Right atrium auricular region (tissue), 2 donors: ENCODE results near the gene ARHGAP11A. TPM values are rescaled to one million over a fixed set of nuclear protein-coding genes. Genes with fewer than 3 reads are reported as not detected.

Experiments
- DNase-seq: peaks from one replicate; pipeline ENCODE4 v3.0.0-alpha.2; 2019; ENCODE audit warnings: low spot score
- H3K27ac ChIP-seq, 2 donors: fragments of 200-600 bp; sonication (generic); 1 replicate in 1 of 2; 2 replicates in 1 of 2; pipeline ENCODE4 v1.5.1; 2016 to 2019
- H3K27me3 ChIP-seq, 2 donors: fragments of 200-600 bp; sonication (generic); one replicate each; pipeline versions ENCODE4 v1.5.1 to v1.6.0; 2017 to 2019
- H3K36me3 ChIP-seq: fragments of 200-600 bp; sonication (generic); one replicate; pipeline ENCODE4 v1.5.1; 2016
- H3K4me1 ChIP-seq, 2 donors: fragments of 200-600 bp; sonication (generic); one replicate each; pipeline versions ENCODE4 v1.5.1 to v1.6.0; 2017 to 2019
- H3K4me3 ChIP-seq, 2 donors: fragments of 200-600 bp; sonication (generic); 1 replicate in 1 of 2; 2 replicates in 1 of 2; pipeline ENCODE4 v1.5.1; 2017 to 2019; ENCODE audit warnings: mild to moderate bottlenecking in 1 of 2, moderate library complexity in 1 of 2
- H3K9me3 ChIP-seq, 2 donors: fragments of 200-600 bp; sonication (generic); one replicate each; pipeline ENCODE4 v1.5.1; 2019
- CTCF ChIP-seq, 2 donors: fragments of 200-600 bp; sonication (generic); IDR thresholded peaks; one replicate each; pipeline ENCODE4 v1.5.1; 2019; ENCODE audit warnings: antibody characterized with exemption in 2 of 2
- total RNA-seq, 2 donors: library from RNA; depleted of rRNA; stranded (reverse); fragments of >200 nt; gene quantifications; one replicate each; pipeline ENCODE4 v1.1.0, GENCODE V29; 2016

The ARHGAP11A gene
- total RNA-seq, 2 donors from 2014 or later = 1.0 to 2.3 TPM

GRCh38 chr15:32656091-32656490 is 40.8 kb downstream of the ARHGAP11A start:
- TF ChIP-seq CTCF (IDR thresholded peaks at IDR 0.05) = no peak
- no peaks in the 10 kb centered on the region for H3K36me3 ChIP-seq
- no peak overlapping the region for H3K4me3 ChIP-seq
- DNase-seq = no peak
- H3K9me3 ChIP-seq = no peaks in the 10 kb centered on the region
- no peak overlapping the region for H3K27ac ChIP-seq
- H3K27me3 ChIP-seq = no peaks in the 10 kb centered on the region
- no peaks in the 10 kb centered on the region for H3K4me1 ChIP-seq

- Histone ChIP-seq H3K4me1 (no peaks in the 10 kb centered on the region), H3K4me3 (no peak overlapping the region), H3K9me3 (no peaks in the 10 kb centered on the region), H3K36me3 (no peaks in the 10 kb centered on the region), H3K27ac (no peak overlapping the region), H3K27me3 (no peaks in the 10 kb centered on the region)
- no peak for TF ChIP-seq CTCF (IDR thresholded peaks at IDR 0.05)
- no peak for DNase-seq
Observed at GRCh38 chr15:32656496-32656895, 41.2 kb downstream of the ARHGAP11A start.

- DNase-seq = no peak
- no peaks in the 10 kb centered on the region for H3K36me3 ChIP-seq
- no peaks in the 10 kb centered on the region for H3K27me3 ChIP-seq
- no peak for TF ChIP-seq CTCF (IDR thresholded peaks at IDR 0.05)
- no peaks in the 10 kb centered on the region for H3K9me3 ChIP-seq
- H3K4me1 ChIP-seq = no peaks in the 10 kb centered on the region
- no peak overlapping the region for H3K4me3 ChIP-seq
- H3K27ac ChIP-seq = no peak overlapping the region
Observed at GRCh38 chr15:32657198-32657883, 42.0 kb downstream of the ARHGAP11A start.

DNA sequence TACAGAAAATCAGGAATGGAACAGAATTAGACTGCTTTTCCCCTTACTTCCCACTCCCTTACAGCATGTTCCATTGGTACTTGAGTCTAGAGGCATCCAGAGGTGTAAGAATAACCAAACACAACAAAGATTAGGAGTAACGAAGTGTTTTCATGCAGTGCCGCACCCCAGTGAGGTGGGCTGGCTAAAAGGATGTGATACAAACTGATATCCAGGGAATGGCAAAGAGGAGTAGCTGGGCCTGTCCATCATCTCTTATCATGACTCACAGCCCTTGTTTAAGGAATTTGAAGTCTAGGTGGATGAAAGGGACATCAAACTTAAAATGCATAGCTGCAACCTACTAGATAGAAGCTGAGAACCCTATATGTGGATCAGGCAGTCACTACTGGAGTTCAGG is 42.6 kb downstream of the ARHGAP11A start:
- no peaks in the 10 kb centered on the region for H3K4me1 ChIP-seq
- H3K4me3 ChIP-seq = no peak overlapping the region
- no peak for DNase-seq
- no peak overlapping the region for H3K27ac ChIP-seq
- no peaks in the 10 kb centered on the region for H3K27me3 ChIP-seq
- H3K9me3 ChIP-seq = no peaks in the 10 kb centered on the region
- H3K36me3 ChIP-seq = no peaks in the 10 kb centered on the region
- no peak for TF ChIP-seq CTCF (IDR thresholded peaks at IDR 0.05)

DNA sequence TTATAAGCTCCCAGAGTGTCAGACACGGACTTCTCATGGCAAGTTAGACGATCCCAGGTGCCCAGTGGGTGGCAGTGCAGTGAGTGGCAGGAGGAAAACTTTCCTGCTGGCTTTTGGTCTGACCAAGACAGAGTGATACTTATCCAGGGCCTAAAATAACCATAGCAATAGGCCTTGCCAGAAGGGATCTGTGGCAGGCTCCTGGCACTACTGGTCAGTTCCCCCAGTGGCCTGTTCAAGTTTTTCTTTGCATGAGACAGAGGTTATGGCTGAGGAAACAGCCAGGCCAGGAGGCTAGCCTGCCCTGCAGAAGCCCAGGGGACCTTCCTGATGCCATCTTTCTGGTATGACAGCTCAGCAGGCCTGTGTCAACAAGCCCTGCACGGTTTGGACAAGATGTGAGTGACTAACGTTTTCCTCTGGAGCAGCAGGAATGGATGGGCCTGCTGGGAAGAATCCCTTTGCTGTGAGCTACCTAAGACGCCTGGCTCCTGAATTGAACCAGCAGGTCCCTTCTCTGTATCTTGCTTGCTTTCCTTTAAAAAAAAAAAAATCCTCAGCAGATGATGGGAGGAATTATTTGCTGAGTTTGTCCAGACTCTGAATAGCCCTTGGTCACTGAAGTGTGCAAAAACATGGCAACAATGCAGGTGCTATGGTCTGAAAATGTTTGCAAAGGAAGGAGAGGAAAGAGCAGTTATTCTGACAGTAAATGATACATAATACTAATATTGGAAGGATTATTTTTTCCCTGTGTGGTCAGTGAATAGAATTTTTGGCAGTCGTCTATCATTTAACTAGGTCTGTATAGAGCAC is 44.2 kb downstream of the ARHGAP11A start:
- no peak for TF ChIP-seq CTCF (IDR thresholded peaks at IDR 0.05)
- H3K27ac ChIP-seq = no peak overlapping the region
- H3K9me3 ChIP-seq = no peaks in the 10 kb centered on the region
- H3K4me3 ChIP-seq = no peak overlapping the region
- no peaks in the 10 kb centered on the region for H3K36me3 ChIP-seq
- no peaks in the 10 kb centered on the region for H3K27me3 ChIP-seq
- H3K4me1 ChIP-seq = no peaks in the 10 kb centered on the region
- no peak for DNase-seq
